ENCODE data around the gene RAMACL. TPM values are rescaled to one million over a fixed set of nuclear protein-coding genes. Genes with fewer than 3 reads are reported as not detected.

Gene RAMACL
- total and polyA plus RNA-seq, 12 donors, result 0.20 to 2.4 (median 0.63) TPM

DNA sequence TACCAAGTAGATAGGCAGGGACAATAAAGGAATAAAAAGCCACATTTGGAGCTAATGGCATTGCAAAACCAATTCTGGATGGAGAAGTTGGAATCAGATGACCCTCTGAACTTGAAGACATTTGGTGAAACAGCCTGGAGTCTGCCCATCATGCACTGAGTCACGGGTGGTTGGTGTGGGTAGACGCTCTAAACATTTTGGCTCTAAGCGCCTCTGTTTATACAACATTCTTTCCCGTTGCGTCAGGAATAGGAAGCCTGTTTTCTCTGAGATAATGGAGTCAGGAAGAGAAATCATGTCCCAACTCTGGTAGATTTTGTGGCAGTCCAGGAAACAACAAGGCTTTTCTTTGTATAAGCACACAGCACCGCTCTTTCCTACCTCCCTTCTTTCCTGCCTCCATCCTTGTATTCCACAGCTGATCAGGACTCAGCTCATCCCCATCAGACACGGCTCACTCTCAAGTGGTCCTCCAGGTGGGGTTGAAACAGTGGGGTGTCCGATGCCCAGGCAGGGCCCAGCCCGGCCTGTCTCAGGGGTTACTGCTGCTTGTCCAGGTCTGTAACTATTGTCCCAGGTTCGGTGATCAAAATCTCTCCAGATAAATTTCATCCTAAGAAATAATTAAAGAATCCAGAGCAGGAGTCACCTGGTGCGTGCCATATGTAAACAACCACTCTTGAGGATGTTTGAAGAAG, 12.1 kb upstream of the RAMACL start:
- Histone ChIP-seq H3K9me3 (no peaks in the 10 kb centered on the region), H3K27me3 (no peaks in the 10 kb centered on the region), H3K27ac (peak overlapping the region; percentile 14 to 90 (median 82)), H3K4me3 (peak overlapping the region in 1 of 10 donors; percentile 16), H3K4me1 (peaks cover 6 to 49% (median 31%) of the 10 kb centered on the region in 9 donors), H3K36me3 (no peaks in the 10 kb centered on the region)
- WGBS, 2 donors, result 55 to 60% methylated on average over 11 of the region's 11 CpGs
- DNase-seq (peak in 1 of 2 donors; percentile 49), ATAC-seq (peak; percentile 71 to 94 (median 88))
- TF ChIP-seq, protein P1, sequence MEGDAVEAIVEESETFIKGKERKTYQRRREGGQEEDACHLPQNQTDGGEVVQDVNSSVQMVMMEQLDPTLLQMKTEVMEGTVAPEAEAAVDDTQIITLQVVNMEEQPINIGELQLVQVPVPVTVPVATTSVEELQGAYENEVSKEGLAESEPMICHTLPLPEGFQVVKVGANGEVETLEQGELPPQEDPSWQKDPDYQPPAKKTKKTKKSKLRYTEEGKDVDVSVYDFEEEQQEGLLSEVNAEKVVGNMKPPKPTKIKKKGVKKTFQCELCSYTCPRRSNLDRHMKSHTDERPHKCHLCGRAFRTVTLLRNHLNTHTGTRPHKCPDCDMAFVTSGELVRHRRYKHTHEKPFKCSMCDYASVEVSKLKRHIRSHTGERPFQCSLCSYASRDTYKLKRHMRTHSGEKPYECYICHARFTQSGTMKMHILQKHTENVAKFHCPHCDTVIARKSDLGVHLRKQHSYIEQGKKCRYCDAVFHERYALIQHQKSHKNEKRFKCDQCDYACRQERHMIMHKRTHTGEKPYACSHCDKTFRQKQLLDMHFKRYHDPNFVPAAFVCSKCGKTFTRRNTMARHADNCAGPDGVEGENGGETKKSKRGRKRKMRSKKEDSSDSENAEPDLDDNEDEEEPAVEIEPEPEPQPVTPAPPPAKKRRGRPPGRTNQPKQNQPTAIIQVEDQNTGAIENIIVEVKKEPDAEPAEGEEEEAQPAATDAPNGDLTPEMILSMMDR (IDR thresholded peaks at IDR 0.05), result no peak
- intact Hi-C loops (cut with DNase I), result loop anchor here in 1 of 10 donors (5.0 kb wide), 1 partner anchor 1654 kb away; no protein-coding TSS in a partner anchor

DNA sequence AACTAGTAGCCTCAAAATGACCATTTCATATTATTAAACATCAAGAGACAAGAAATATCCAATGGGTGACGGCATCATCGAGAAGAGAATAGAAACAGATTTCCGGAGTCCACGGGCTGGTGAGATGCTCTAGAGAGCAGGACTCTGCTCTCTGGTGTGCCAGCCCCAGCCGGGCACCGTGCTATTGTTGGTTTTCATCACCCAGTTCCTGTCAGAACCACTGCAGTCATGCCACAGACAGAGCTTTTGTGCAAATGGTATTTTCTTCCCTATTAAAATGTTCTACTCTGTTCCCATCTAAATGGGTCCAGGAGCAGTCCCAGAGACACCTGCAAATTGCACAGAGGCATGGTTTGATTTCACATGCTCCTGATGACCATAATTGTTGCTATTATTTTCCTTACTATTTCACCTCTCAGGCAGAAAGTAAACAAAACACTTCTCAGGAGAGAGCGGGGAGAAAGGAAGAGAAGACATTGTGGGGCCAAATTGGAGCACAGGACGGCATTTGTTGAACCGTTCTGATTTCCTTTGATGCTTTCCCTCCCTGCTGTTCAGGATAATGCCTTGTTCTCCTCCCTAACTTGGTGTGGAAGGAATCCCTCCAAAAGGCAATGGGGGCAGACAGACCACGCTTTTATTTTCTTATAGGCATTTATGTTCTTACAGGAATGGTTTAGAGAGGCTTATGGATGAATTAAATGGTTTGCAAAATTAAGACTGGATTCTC, 11.4 kb upstream of the RAMACL start:
- intact Hi-C loops (cut with DNase I), result loop anchor here in 1 of 10 donors (5.0 kb wide), 1 partner anchor 1654 kb away; no protein-coding TSS in a partner anchor

DNA sequence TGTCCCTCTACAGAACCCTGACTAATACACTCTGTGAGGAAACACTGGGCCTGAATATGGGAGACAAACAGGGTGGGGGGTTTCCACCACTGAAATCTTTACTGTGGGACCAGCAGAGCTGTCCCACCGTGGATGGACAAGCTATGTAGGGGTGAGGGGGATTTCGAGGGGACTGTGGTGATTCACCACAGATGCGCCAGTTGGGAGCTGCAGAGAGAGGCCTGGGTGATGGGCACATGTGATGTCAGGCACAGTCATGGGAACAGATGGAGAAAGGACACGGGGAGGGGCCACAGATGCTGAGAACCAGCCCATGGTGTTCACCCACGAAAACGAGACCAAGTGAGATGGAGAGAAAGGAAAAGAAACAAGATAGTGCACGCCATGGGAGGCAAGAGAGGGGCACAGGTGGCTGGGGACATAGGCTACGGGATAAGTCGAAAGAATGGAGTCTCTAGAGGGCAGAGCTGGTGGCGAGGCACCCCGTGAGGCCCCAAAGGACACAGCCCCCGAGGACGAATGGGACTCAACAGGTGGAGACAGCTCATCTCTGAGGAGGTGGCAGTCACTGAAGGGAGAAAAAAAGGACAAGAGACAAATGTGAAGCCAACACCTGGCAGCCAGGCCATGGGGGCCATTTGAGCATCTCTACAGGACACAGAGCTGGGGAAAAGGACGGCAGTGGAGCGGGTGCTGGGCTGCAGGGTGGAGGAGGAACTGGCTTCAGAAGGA, 10.5 kb upstream of the RAMACL start:
- TF ChIP-seq, protein P1 (IDR thresholded peaks at IDR 0.05), result no peak
- no peaks in the 10 kb centered on the region for H3K27me3 ChIP-seq
- no peaks in the 10 kb centered on the region for H3K36me3 ChIP-seq
- WGBS, 2 donors, result 97% methylated on average over 15 of the region's 15 CpGs
- ATAC-seq (no peak), DNase-seq (no peak)
- no peaks in the 10 kb centered on the region for H3K9me3 ChIP-seq
- peak overlapping the region in 3 of 10 donors; percentile 83 to 90 (median 87) for H3K27ac ChIP-seq
- H3K4me1 ChIP-seq, result peaks cover 6 to 56% (median 35%) of the 10 kb centered on the region in 9 donors
- H3K4me3 ChIP-seq, result no peak overlapping the region
- intact Hi-C loops (cut with DNase I), result loop anchor here in 1 of 10 donors (5.0 kb wide), 1 partner anchor 1655 kb away; no protein-coding TSS in a partner anchor

More for the DNA sequence above, 11.4 kb upstream of the RAMACL start:
- TF ChIP-seq, protein P1 (IDR thresholded peaks at IDR 0.05), result no peak
- Histone ChIP-seq H3K4me1 (peaks cover 6 to 49% (median 34%) of the 10 kb centered on the region in 9 donors), H3K27ac (peak overlapping the region; percentile 14 to 90 (median 80)), H3K36me3 (no peaks in the 10 kb centered on the region), H3K27me3 (no peaks in the 10 kb centered on the region), H3K9me3 (no peaks in the 10 kb centered on the region), H3K4me3 (no peak overlapping the region)
- 60 to 67% methylated on average over 10 of the region's 10 CpGs for WGBS, 2 donors
- no peak for DNase-seq
- no peak for ATAC-seq

DNA sequence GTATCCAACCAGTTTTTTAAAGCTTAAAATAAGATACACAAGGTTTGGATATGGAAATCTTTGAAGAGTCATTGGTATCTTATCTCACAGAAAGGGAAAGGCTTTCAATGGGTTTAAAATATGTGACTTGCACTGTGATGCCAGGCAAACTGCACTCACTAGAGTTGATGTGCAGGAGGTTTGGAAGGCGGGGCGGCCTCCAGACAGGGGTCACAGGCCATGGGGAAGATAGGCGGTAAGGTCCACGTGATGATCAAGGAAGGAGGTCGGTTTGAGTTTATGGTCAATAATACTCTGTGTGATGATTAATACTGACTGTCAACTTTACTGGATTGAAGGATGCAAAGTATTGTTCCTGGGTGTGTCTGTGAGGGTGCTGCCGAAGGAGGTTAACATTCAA, 9.5 kb upstream of the RAMACL start:
- no peak for ATAC-seq
- peaks cover 6 to 60% (median 39%) of the 10 kb centered on the region in 9 donors for H3K4me1 ChIP-seq
- peak overlapping the region in 1 of 10 donors; percentile 15 for H3K27ac ChIP-seq
- no peaks in the 10 kb centered on the region for H3K36me3 ChIP-seq
- no peak for DNase-seq
- H3K4me3 ChIP-seq, result no peak overlapping the region
- no peaks in the 10 kb centered on the region for H3K27me3 ChIP-seq
- no peaks in the 10 kb centered on the region for H3K9me3 ChIP-seq
- 94% methylated on average over 6 of the region's 6 CpGs for WGBS, 2 donors
- TF ChIP-seq, protein P1 (IDR thresholded peaks at IDR 0.05), result no peak
- intact Hi-C loops (cut with DNase I), result loop anchor here in 1 of 10 donors (5.0 kb wide), 1 partner anchor 1656 kb away; no protein-coding TSS in a partner anchor

Data from heart right ventricle (tissue), 16 donors.